Ishikawa (cell line): ENCODE data around the gene SH3RF3.
A peak's percentile ranks its signal among the peaks of the same experiment; 100 is the strongest.

ENCODE experiments used
- CEBPB ChIP-seq: IDR thresholded peaks from 2 replicates; pipeline ENCODE4 v1.6.1; 2012
- CREB1 ChIP-seq: IDR thresholded peaks from 2 replicates; pipeline ENCODE4 v1.6.1; 2012; ENCODE audit warnings: low read depth
- EGR1 ChIP-seq: IDR thresholded peaks from 2 replicates; pipeline ENCODE4 v1.6.1; 2012
- EP300 ChIP-seq: IDR thresholded peaks from 2 replicates; pipeline ENCODE4 v1.6.1; 2012; ENCODE audit warnings: borderline replicate concordance
- FOXM1 ChIP-seq: IDR thresholded peaks from 2 replicates; pipeline ENCODE4 v1.6.1; 2012; ENCODE audit warnings: low read depth, borderline replicate concordance
- NFIC ChIP-seq: IDR thresholded peaks from 2 replicates; pipeline ENCODE4 v1.6.1; 2012
- RAD21 ChIP-seq: IDR thresholded peaks from 2 replicates; pipeline ENCODE4 v1.6.1; 2012; ENCODE audit warnings: low read depth
- REST ChIP-seq: IDR thresholded peaks from 2 replicates; pipeline ENCODE4 v1.6.1; 2012; ENCODE audit warnings: low read depth, mild to moderate bottlenecking
- TAF1 ChIP-seq: IDR thresholded peaks from 2 replicates; pipeline ENCODE4 v1.6.1; 2012; ENCODE audit warnings: low read depth, mild to moderate bottlenecking
- TCF12 ChIP-seq: IDR thresholded peaks from 2 replicates; pipeline ENCODE4 v1.6.1; 2012; ENCODE audit warnings: low read depth
- TEAD4 ChIP-seq: IDR thresholded peaks from 2 replicates; pipeline ENCODE4 v1.6.1; 2012
- YY1 ChIP-seq: IDR thresholded peaks from 2 replicates; pipeline ENCODE4 v1.6.1; 2012; ENCODE audit warnings: low read depth
- ZBTB7A ChIP-seq: IDR thresholded peaks from 2 replicates; pipeline ENCODE4 v1.6.1; 2012; ENCODE audit warnings: low read depth
- TF ChIP-seq, protein P1 (sequence below): IDR thresholded peaks from 2 replicates; pipeline ENCODE4 v1.6.1; 2012
- TF ChIP-seq, protein P2 (sequence below): IDR thresholded peaks from 2 replicates; pipeline ENCODE4 v1.6.1; 2012

SH3RF3 gene

GRCh38 chr2:109207176-109207575 is 78.2 kb downstream of the SH3RF3 start:
- TF ChIP-seq, protein P1, sequence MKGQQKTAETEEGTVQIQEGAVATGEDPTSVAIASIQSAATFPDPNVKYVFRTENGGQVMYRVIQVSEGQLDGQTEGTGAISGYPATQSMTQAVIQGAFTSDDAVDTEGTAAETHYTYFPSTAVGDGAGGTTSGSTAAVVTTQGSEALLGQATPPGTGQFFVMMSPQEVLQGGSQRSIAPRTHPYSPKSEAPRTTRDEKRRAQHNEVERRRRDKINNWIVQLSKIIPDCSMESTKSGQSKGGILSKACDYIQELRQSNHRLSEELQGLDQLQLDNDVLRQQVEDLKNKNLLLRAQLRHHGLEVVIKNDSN = no peak
- no peak for TF ChIP-seq TAF1
- no peak for TF ChIP-seq NFIC
- no peak for TF ChIP-seq CREB1
- TF ChIP-seq RAD21 = no peak
- TF ChIP-seq EGR1 = no peak
- no peak for TF ChIP-seq YY1
- no peak for TF ChIP-seq FOXM1
- no peak for TF ChIP-seq ZBTB7A
- TF ChIP-seq, protein P2, sequence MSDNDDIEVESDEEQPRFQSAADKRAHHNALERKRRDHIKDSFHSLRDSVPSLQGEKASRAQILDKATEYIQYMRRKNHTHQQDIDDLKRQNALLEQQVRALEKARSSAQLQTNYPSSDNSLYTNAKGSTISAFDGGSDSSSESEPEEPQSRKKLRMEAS = no peak
- no peak for TF ChIP-seq TCF12
- no peak for TF ChIP-seq TEAD4
- TF ChIP-seq REST = no peak
- TF ChIP-seq EP300 = no peak
- TF ChIP-seq CEBPB = no peak

DNA sequence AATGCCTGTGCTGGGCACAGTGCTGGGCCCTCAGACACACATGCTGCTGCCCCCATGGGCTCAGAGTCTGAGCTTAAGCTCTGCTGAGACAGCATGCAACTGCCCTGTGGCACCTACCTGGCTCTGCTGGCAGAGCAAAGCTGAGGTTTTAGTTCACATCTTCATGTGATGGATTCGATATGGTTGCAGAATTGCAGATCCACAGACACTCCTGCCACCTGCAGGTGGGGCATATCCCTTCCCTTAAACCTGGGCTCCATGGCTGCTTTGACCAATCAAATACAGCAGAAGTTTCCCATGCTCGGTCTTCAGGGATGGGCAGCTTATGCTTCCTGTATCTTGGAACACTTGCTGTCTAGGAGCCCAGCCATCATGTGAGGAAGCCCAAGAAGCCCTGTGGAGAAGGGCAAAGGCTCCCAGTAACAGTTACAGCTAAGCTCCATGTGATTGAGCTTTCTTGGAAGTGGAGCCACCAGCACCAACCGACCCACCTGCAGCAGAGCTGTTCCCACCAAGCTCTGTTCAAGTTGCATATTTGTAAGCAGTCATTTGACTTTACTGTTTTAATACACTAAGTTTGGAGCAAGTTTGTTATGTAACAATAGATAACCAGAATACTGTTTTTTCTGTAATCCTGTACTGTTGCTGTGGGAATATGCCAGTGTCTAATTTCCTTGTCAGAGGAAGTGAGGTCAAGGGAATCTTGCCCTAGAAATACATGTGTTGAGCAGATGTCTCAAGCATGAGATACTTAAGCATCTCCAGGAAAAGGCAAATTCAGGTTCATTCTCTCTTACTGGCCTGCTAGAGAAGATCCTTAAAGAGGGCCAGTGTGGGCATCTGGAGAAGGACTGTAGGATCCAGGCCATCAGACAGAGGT is 79.3 kb downstream of the SH3RF3 start:
- peak; percentile 44; the same call in 1 of the 2 replicates for TF ChIP-seq YY1
- TF ChIP-seq RAD21 = peak; percentile 41; the same call in 1 of the 2 replicates
- TF ChIP-seq, protein P2 = no peak

DNA sequence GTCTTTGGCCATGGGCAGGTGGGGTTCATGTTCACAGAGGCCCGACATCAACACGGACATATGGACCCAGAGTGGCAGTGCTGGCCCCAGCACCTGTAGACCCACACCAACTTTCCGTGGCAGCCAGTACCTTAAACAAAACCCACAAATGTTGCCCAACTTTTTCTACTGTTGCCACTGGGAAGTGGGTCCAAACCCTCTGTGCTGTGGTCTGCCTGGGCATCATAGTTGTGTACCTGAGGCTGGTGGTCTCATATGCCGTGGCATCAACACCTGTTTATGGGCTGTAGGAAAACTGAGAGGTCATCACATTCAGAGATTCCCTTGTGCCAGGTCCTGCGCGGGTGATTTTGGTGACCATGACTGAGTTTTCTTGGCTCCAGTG is 79.9 kb downstream of the SH3RF3 start:
- TF ChIP-seq RAD21 (no peak), CREB1 (no peak), ZBTB7A (no peak), NFIC (no peak), TAF1 (no peak), REST (no peak), EP300 (no peak), CEBPB (no peak), FOXM1 (no peak), TCF12 (no peak), EGR1 (no peak)
- TF ChIP-seq, protein P2 = no peak
- TF ChIP-seq, protein P1 = no peak

DNA sequence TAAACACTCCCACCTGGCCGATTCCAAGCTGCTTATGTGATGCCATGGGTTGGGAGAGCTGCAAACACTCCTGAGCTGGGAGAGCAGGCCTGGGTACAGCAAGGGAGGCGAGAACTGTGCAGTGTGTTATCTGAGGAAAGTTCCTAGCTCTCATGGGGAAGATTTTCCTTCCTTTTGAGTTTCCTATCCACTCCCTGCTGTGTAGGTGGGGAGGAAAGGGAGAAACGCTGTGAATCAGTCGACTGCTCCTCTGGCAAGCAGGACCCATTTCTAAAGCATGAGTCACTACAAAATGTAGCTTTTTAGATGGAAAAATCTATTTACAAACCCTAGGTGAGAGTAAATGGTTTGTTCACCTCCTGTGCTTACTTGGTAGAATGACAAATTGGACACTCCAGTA is 80.4 kb downstream of the SH3RF3 start:
- TF ChIP-seq, protein P1 = no peak
- peak; percentile 79 for TF ChIP-seq NFIC
- no peak for TF ChIP-seq REST
- TF ChIP-seq TCF12 = peak; percentile 67; the same call in 1 of the 2 replicates
- peak; percentile 75 for TF ChIP-seq TEAD4
- TF ChIP-seq EGR1 = no peak
- no peak for TF ChIP-seq TAF1
- no peak for TF ChIP-seq CREB1
- TF ChIP-seq, protein P2 = no peak
- peak; percentile 72; the same call in 1 of the 2 replicates for TF ChIP-seq EP300
- no peak for TF ChIP-seq YY1
- peak; percentile 36; the same call in 1 of the 2 replicates for TF ChIP-seq CEBPB
